OCI-LY3 (cell line): ENCODE measurements around the gene MACF1.

Experiments used
- CTCF ChIP-seq: fragments of 200-600, 300-600 bp; sonication (generic); IDR thresholded peaks from 2 replicates; pipeline ENCODE4 v1.5.1; 2014; ENCODE audit warnings: antibody characterized with exemption, low read length, low read depth
- EZH2phosphoT487 ChIP-seq: fragments of 200-600 bp; shearing (Covaris generic); IDR thresholded peaks from 2 replicates; pipeline ENCODE4 v1.6.1; 2018; ENCODE audit warnings: antibody characterized with exemption, mixed run types, low read depth

- no peak for TF ChIP-seq CTCF
- TF ChIP-seq EZH2phosphoT487 = no peak
Observed at GRCh38 chr1:39230261-39231190, 26.0 kb downstream of the MACF1 start.
